Measurements from ENCODE around the gene C6orf89. TPM values are rescaled to one million over a fixed set of nuclear protein-coding genes. Genes with fewer than 3 reads are reported as not detected.

The C6orf89 gene
- total RNA-seq, 1 donor from 2014 or later: 57.4 TPM

DNA sequence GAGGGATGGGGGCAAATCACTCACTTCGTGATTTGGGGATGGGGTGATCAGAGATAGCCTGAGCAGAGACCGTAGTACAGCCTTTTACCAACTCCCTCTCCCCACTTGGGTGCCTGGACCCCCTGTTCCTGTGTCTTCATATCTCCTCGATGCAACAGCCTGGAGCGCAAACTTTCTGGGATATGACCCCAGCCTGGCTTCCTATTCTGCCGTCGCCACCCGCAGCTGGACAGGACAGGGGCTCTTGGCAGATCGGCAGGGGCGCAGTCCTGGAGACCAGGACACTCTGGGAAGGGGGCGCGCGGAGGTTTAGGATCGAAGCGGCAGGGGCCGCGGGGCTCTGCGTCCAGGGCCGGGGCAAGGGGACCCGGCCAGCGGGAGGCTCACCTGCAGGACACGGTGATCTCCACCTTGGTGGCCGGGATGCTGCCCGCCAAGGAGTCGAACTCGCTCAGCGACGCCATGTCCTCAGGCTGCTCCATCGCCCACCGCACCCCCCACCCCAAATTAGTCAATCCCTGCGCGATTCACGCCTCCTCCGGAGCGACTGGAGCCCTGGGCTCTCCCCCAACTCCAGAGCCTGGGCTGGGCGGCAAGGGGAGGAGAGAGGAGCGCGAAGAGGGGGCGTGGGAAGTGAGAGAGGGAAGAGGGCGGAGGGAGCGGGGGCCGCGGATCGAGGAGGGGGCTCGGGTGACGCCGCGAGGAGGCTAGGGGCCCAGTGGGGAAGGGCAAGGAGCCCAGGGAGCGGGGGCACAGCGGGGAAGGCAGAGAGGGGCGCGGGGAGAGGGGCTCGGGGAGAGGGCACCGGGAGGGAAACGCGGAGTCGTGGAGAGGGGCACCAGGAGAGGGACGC lies 46.6 kb upstream of the C6orf89 start, which contains the start of gene CPNE5:
Gene CPNE5, minus strand, starts transcription at position 549 of the 853 bp plus-strand sequence. Its CDS starts 67 bp downstream, at position 482.
- Mint-ChIP-seq H3K4me1 (ENCODE audit: low read depth) (peaks cover 13% of the 10 kb centered on the region), H3K36me3 (ENCODE audit: low read depth) (no peaks in the 10 kb centered on the region), H3K27me3 (ENCODE audit: low read depth) (peaks cover 15% of the 10 kb centered on the region), H3K4me3 (ENCODE audit: unreplicated experiment) (peak within 1 kb of the TSS; percentile 64), H3K9me3 (ENCODE audit: low read depth) (no peaks in the 10 kb centered on the region), H3K27ac (ENCODE audit: unreplicated experiment) (no peak within 1 kb of the TSS)
- no peak for DNase-seq (ENCODE audit: low spot score)
- TF ChIP-seq, protein P1, sequence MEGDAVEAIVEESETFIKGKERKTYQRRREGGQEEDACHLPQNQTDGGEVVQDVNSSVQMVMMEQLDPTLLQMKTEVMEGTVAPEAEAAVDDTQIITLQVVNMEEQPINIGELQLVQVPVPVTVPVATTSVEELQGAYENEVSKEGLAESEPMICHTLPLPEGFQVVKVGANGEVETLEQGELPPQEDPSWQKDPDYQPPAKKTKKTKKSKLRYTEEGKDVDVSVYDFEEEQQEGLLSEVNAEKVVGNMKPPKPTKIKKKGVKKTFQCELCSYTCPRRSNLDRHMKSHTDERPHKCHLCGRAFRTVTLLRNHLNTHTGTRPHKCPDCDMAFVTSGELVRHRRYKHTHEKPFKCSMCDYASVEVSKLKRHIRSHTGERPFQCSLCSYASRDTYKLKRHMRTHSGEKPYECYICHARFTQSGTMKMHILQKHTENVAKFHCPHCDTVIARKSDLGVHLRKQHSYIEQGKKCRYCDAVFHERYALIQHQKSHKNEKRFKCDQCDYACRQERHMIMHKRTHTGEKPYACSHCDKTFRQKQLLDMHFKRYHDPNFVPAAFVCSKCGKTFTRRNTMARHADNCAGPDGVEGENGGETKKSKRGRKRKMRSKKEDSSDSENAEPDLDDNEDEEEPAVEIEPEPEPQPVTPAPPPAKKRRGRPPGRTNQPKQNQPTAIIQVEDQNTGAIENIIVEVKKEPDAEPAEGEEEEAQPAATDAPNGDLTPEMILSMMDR (IDR thresholded peaks at IDR 0.05): no peak

DNA sequence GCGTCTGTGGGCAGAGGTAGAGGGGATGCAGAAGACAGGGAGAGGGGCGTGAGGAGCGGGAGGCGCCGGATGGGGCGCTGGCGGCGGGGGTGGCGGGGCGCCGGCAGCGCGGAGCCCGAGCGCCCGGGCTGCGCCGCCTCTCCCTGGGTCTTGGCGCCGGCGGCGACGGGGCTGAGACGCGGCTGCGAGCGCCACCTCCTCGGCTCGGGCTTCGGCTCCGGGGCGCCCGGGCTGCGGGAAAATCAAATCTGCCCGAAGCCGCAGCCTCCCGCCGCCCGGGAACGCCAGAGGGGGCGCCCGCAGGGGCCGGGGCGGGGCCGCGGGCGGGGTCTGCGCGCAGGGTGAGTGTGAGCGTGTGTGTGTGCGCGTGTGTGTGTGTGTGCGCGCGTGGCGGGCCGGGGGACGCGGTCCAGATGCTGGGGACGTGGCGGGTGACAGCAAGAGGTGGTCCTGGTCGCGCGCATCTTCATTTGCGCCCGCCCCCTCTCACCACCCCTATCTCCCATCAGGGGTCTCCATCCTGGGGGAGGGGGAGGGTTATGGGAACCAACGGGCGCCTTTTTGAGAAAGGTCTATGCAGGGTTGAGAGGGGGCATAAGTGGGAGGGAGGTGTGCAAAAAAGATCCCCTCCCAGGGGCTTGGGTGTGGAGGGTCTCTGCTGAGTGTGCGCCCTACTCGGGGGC lies 45.9 kb upstream of the C6orf89 start:
- H3K4me3 Mint-ChIP-seq (ENCODE audit: unreplicated experiment): peak overlapping the region; percentile 64
- TF ChIP-seq, protein P1 (IDR thresholded peaks at IDR 0.05): peak; percentile 62
- no peak for DNase-seq (ENCODE audit: low spot score)
- H3K27ac Mint-ChIP-seq (ENCODE audit: unreplicated experiment): no peak overlapping the region
- peaks cover 13% of the 10 kb centered on the region for H3K4me1 Mint-ChIP-seq (ENCODE audit: low read depth)
- no peaks in the 10 kb centered on the region for H3K9me3 Mint-ChIP-seq (ENCODE audit: low read depth)
- H3K36me3 Mint-ChIP-seq (ENCODE audit: low read depth): no peaks in the 10 kb centered on the region
- peaks cover 15% of the 10 kb centered on the region for H3K27me3 Mint-ChIP-seq (ENCODE audit: low read depth)

DNA sequence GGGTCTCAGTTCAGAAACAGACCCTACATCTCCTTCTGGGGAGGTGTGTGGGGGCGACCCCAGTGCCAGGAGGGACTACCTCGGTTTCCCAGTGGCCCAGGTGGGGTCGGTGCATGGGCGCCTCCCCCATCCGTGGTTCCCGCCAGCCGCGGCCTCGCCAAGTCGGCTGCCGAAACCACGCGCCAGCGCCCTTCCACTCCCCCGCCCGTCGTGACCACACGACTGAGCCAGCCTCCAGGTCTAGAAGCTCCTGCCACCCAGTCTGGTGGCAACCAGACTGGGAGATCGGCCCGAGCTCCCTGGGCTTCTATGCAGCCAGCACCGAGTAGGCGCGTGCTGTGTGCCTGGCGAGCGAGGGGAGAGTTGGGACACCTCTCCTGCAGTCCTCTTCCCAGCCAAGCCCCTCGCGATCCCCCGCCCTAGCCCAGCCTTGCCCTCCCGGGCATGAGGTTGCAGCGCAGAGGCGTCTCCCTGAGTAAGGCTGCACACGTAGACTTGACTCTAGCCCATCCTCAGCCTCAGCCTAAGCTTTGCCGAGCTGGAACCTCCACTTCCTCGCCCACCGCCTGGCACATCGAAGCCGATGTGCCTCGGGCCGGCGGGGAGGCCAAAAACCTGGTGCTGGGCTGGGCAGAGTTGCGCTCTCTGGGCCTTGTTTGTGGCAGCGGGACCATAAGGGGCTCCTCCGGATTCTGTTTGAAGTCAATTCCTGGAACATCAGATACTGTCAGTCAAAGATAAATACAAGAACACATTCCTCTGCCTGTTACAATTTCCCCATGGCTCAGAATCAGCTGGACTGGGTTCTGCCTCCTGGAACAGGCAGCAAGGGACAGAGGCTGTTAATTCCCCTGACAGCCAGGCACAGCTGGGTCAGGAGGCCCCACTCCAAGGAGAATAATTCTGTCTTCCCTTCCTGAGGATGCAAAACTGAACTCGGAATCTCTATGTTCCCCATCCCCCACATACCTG lies 45.0 kb upstream of the C6orf89 start:
- H3K4me1 Mint-ChIP-seq (ENCODE audit: low read depth): peaks cover 13% of the 10 kb centered on the region
- H3K36me3 Mint-ChIP-seq (ENCODE audit: low read depth): no peaks in the 10 kb centered on the region
- no peak overlapping the region for H3K27ac Mint-ChIP-seq (ENCODE audit: unreplicated experiment)
- H3K27me3 Mint-ChIP-seq (ENCODE audit: low read depth): peaks cover 11% of the 10 kb centered on the region
- no peaks in the 10 kb centered on the region for H3K9me3 Mint-ChIP-seq (ENCODE audit: low read depth)
- no peak for DNase-seq (ENCODE audit: low spot score)
- TF ChIP-seq, protein P1 (IDR thresholded peaks at IDR 0.05): no peak
- H3K4me3 Mint-ChIP-seq (ENCODE audit: unreplicated experiment): peak overlapping the region; percentile 64

DNA sequence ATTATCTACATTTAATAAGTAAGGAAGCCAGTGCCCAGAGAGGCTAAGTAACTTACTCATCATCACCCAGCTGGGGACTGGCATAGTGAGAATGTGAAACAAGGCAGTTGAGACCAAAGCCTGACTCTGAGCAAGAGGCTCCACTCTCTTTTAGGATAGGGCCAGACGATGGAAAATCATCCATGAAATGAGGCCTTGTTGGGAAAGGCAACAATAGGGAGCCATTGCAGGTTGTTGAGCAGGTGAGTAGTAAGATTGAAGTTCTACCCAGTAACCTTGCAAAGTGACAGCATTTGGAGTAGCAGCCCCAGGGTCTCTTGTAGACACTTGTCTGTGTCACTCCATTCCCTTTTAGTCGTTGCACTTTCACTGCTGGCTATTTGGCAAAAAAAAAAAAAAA lies 44.0 kb upstream of the C6orf89 start:
- no peaks in the 10 kb centered on the region for H3K36me3 Mint-ChIP-seq (ENCODE audit: low read depth)
- H3K27me3 Mint-ChIP-seq (ENCODE audit: low read depth): peaks cover 11% of the 10 kb centered on the region
- no peak overlapping the region for H3K27ac Mint-ChIP-seq (ENCODE audit: unreplicated experiment)
- DNase-seq (ENCODE audit: low spot score): no peak
- peaks cover 13% of the 10 kb centered on the region for H3K4me1 Mint-ChIP-seq (ENCODE audit: low read depth)
- H3K4me3 Mint-ChIP-seq (ENCODE audit: unreplicated experiment): no peak overlapping the region
- TF ChIP-seq, protein P1 (IDR thresholded peaks at IDR 0.05): no peak
- H3K9me3 Mint-ChIP-seq (ENCODE audit: low read depth): no peaks in the 10 kb centered on the region
